ENCODE results near the gene AWAT2. TPM values are rescaled to one million over a fixed set of nuclear protein-coding genes. Genes with fewer than 3 reads are reported as not detected.
"Not testable (repeated sequence)": the region's sequence is repeated elsewhere in the genome, so short reads cannot be mapped to it uniquely, and the experiment has no call there.

Gene AWAT2
- total RNA-seq, 4 donors from 2014 or later: not detected

- 49 to 63% methylated on average over 2 to 3 of the region's 3 CpGs for WGBS, 2 donors (ENCODE audit: low coverage in 1 of 2)
- Histone ChIP-seq H3K4me1 (no peaks in the 10 kb centered on the region), H3K9me3 (no peaks in the 10 kb centered on the region), H3K27ac (peak overlapping the region in 2 of 4 donors; percentile 27 to 37), H3K36me3 (no peaks in the 10 kb centered on the region), H3K27me3 (no peaks in the 10 kb centered on the region), H3K4me3 (no peak overlapping the region)
- no peak for TF ChIP-seq POLR2AphosphoS5 (IDR thresholded peaks at IDR 0.05)
- no peak for TF ChIP-seq CTCF (IDR thresholded peaks at IDR 0.05)
- TF ChIP-seq EP300 (IDR thresholded peaks at IDR 0.05): no peak
- no peak for TF ChIP-seq POLR2A (IDR thresholded peaks at IDR 0.05)
- no peak for ATAC-seq
Observed at GRCh38 chrX:70001708-70002341, 47.9 kb downstream of the AWAT2 start.

- Histone ChIP-seq H3K27ac (peak overlapping the region in 1 of 4 donors; percentile 27), H3K4me1 (no peaks in the 10 kb centered on the region), H3K36me3 (no peaks in the 10 kb centered on the region), H3K4me3 (no peak overlapping the region), H3K9me3 (no peaks in the 10 kb centered on the region), H3K27me3 (no peaks in the 10 kb centered on the region)
- WGBS, 2 donors (ENCODE audit: low coverage in 1 of 2): 40 to 74% methylated on average over 1 to 2 of the region's 2 CpGs
- no peak for ATAC-seq
- TF ChIP-seq EP300 (IDR thresholded peaks at IDR 0.05) (no peak), POLR2A (IDR thresholded peaks at IDR 0.05) (no peak), CTCF (IDR thresholded peaks at IDR 0.05) (no peak), POLR2AphosphoS5 (IDR thresholded peaks at IDR 0.05) (no peak)
Observed at GRCh38 chrX:70001269-70001668, 48.5 kb downstream of the AWAT2 start.

GRCh38 chrX:69998299-69998698, 51.4 kb downstream of the AWAT2 start:
- H3K36me3 ChIP-seq, ATAC-seq: not testable (repeated sequence)

GRCh38 chrX:69996113-69996468, 53.6 kb downstream of the AWAT2 start:
- Histone ChIP-seq H3K4me3 (no peak overlapping the region), H3K4me1 (peaks cover 0 to 26% (median 0%) of the 10 kb centered on the region in 3 donors), H3K36me3 (no peaks in the 10 kb centered on the region), H3K9me3 (no peaks in the 10 kb centered on the region), H3K27ac (peak overlapping the region in 3 of 4 donors; percentile 23 to 54 (median 41)), H3K27me3 (no peaks in the 10 kb centered on the region)
- no peak for ATAC-seq
- no peak for TF ChIP-seq POLR2A (IDR thresholded peaks at IDR 0.05)
- no peak for TF ChIP-seq EP300 (IDR thresholded peaks at IDR 0.05)
- no peak for TF ChIP-seq POLR2AphosphoS5 (IDR thresholded peaks at IDR 0.05)
- no peak for TF ChIP-seq CTCF (IDR thresholded peaks at IDR 0.05)

More at GRCh38 chrX:69998299-69998698, 51.4 kb downstream of the AWAT2 start:
- not testable (repeated sequence) for H3K4me3 ChIP-seq, H3K9me3 ChIP-seq, H3K27ac ChIP-seq, H3K27me3 ChIP-seq
- H3K4me1 ChIP-seq: peaks cover 0 to 16% (median 0%) of the 10 kb centered on the region in 3 donors

- ATAC-seq: no peak
- Histone ChIP-seq H3K9me3 (no peaks in the 10 kb centered on the region), H3K4me1 (peaks cover 0 to 27% (median 0%) of the 10 kb centered on the region in 3 donors), H3K27ac (peak overlapping the region; percentile 23 to 54 (median 42)), H3K4me3 (no peak overlapping the region), H3K36me3 (no peaks in the 10 kb centered on the region), H3K27me3 (no peaks in the 10 kb centered on the region)
- TF ChIP-seq EP300 (IDR thresholded peaks at IDR 0.05) (no peak), POLR2A (IDR thresholded peaks at IDR 0.05) (no peak), CTCF (IDR thresholded peaks at IDR 0.05) (no peak), POLR2AphosphoS5 (IDR thresholded peaks at IDR 0.05) (no peak)
- WGBS, 2 donors (ENCODE audit: low coverage in 1 of 2): 50% methylated on average over 2 of the region's 2 CpGs; no CpG with 5 or more reads in 1 of the 2 donors
Observed at GRCh38 chrX:69995362-69996112, 54.2 kb downstream of the AWAT2 start.
